Endothelial cell of umbilical vein (primary cell): ENCODE results near the gene NEK4. TPM values are rescaled to one million over a fixed set of nuclear protein-coding genes. Genes with fewer than 3 reads are reported as not detected.

Source experiments
- BruUV-seq: library from RNA; stranded (reverse); fragments of 400-500 nt; replicated peaks from 2 replicates; lab custom pipeline; 2021; lab: Mats Ljungman, UMichigan
- CTCF ChIA-PET: fragments of 300-600, 350-600 bp; sonication (Branson Sonifier 250); formaldehyde crosslinking; loops from one replicate; lab custom pipeline; 2021; ENCODE audit warnings: antibody characterized with exemption, inconsistent platforms; lab: Charles Lee
- POLR2A ChIA-PET: fragments of 300-600, 350-600 bp; sonication (Branson Sonifier 250); formaldehyde crosslinking; loops from one replicate; lab custom pipeline; 2021; ENCODE audit warnings: antibody characterized with exemption, inconsistent platforms; lab: Charles Lee
- DNase-seq: peaks from one replicate; pipeline ENCODE4 v3.0.0-alpha.2; 2011; ENCODE audit warnings: low read depth, low spot score
- FAIRE-seq: peaks from 2 replicates; lab custom pipeline; 2011; peaks lifted over from hg19 to GRCh38; lab: Jason Lieb, UNC
- H2AFZ ChIP-seq: 2 replicates; pipeline ENCODE4 v1.6.0; 2012; ENCODE audit warnings: low read depth, low read length, control low read depth, inconsistent platforms
- H3K27ac ChIP-seq: 2 replicates; pipeline ENCODE4 v1.5.1; 2011; ENCODE audit warnings: low read depth, mild to moderate bottlenecking, control low read depth, low read length, moderate library complexity; ENCODE audit not compliant: insufficient read depth
- H3K27me3 ChIP-seq, 2 experiments: 2 replicates each; pipeline versions ENCODE4 v1.6.0 to v1.6.1; 2011; ENCODE audit warnings: low read length in 2 of 2, mixed read lengths in 1 of 2; ENCODE audit not compliant: control insufficient read depth in 2 of 2, insufficient read depth in 2 of 2
- H3K36me3 ChIP-seq, 2 experiments: 2 replicates in 1 of 2; 3 replicates in 1 of 2; pipeline ENCODE4 v1.5.1; 2011; ENCODE audit warnings: low read length in 2 of 2, mild to moderate bottlenecking in 1 of 2, moderate library complexity in 1 of 2; ENCODE audit not compliant: control insufficient read depth in 2 of 2, insufficient read depth in 2 of 2; ENCODE audit errors: extremely low read depth in 1 of 2
- H3K4me1 ChIP-seq: 3 replicates; pipeline ENCODE4 v1.5.1; 2011; ENCODE audit warnings: mild to moderate bottlenecking, low read length; ENCODE audit not compliant: control insufficient read depth, insufficient read depth; ENCODE audit errors: extremely low read depth
- H3K4me2 ChIP-seq: 2 replicates; pipeline ENCODE4 v1.6.1; 2011; ENCODE audit warnings: low read length, control low read depth, mixed read lengths; ENCODE audit not compliant: insufficient read depth
- H3K4me3 ChIP-seq, 3 experiments: fragments of 200-600 bp in 1 of 3; sonication (generic), shearing (Covaris generic) in 1 of 3; replicated peaks in 1 of 3; 2 replicates each; pipeline ENCODE4 v1.5.1; 2011 to 2016; ENCODE audit warnings: control low read depth in 3 of 3, low read length in 3 of 3, mild to moderate bottlenecking in 2 of 3, inconsistent platforms in 1 of 3, low read depth in 1 of 3, moderate library complexity in 1 of 3; ENCODE audit not compliant: insufficient read depth in 1 of 3
- H3K79me2 ChIP-seq: 2 replicates; pipeline ENCODE4 v1.6.0; 2012; ENCODE audit warnings: low read length, inconsistent platforms; ENCODE audit not compliant: control insufficient read depth, insufficient read depth
- H3K9ac ChIP-seq: replicated peaks from 2 replicates; pipeline ENCODE3; 2011; ENCODE audit warnings: low read length, control low read depth; ENCODE audit not compliant: insufficient read depth; ENCODE audit errors: extremely low read depth
- H3K9me1 ChIP-seq: replicated peaks from 3 replicates; pipeline ENCODE4 v1.6.0; 2011; ENCODE audit warnings: mild to moderate bottlenecking, low read length; ENCODE audit not compliant: control insufficient read depth, insufficient read depth; ENCODE audit errors: extremely low read depth
- H3K9me3 ChIP-seq: replicated peaks from 2 replicates; pipeline ENCODE4 v1.5.1; 2012; ENCODE audit warnings: low read length, inconsistent platforms; ENCODE audit not compliant: control insufficient read depth, insufficient read depth
- H4K20me1 ChIP-seq: replicated peaks from 2 replicates; pipeline ENCODE3; 2011; ENCODE audit warnings: mild to moderate bottlenecking, low read length; ENCODE audit not compliant: control insufficient read depth, insufficient read depth; ENCODE audit errors: extremely low read depth
- FOS ChIP-seq: IDR thresholded peaks from 2 replicates; pipeline ENCODE4 v1.6.1; 2011; ENCODE audit warnings: mild to moderate bottlenecking, low read length, moderate library complexity, borderline replicate concordance; ENCODE audit not compliant: insufficient read depth
- GATA2 ChIP-seq: IDR thresholded peaks from 2 replicates; pipeline ENCODE4 v1.7.0; 2011; ENCODE audit warnings: low read depth, mild to moderate bottlenecking, moderate library complexity, mixed read lengths, low read length; ENCODE audit not compliant: insufficient read length, insufficient read depth
- JUN ChIP-seq: IDR thresholded peaks from 2 replicates; pipeline ENCODE4 v1.6.1; 2011; ENCODE audit warnings: borderline replicate concordance, low read depth; ENCODE audit not compliant: insufficient read length, insufficient read depth
- MYC ChIP-seq: IDR thresholded peaks from one replicate; pipeline ENCODE4 v1.6.1; 2011; ENCODE audit warnings: mild to moderate bottlenecking, low read depth, low read length
- POLR2A ChIP-seq: IDR thresholded peaks from 2 replicates; pipeline ENCODE4 v1.6.1; 2012; ENCODE audit warnings: low read depth, mild to moderate bottlenecking, control low read depth, low read length
- POLR2AphosphoS5 ChIP-seq: IDR thresholded peaks from 2 replicates; pipeline ENCODE4 v1.6.1; 2012; ENCODE audit warnings: low read depth, mild to moderate bottlenecking, control low read depth, low read length, moderate library complexity; ENCODE audit not compliant: insufficient read depth
- dilution Hi-C: fragments of 300-500 bp; cut with MboI; formaldehyde crosslinking; loops from one replicate; pipeline ENCODE4 v1.15.0; 2019; ENCODE audit warnings: low sequenced_read_pairs; ENCODE audit not compliant: extremely low pct_ligation_motif_present
- intact Hi-C: fragments of 100-400 bp; cut with micrococcal nuclease; formaldehyde crosslinking; loops from one replicate; pipeline ENCODE4 v1.10.0; 2022
- polyA plus RNA-seq, 4 experiments: library from polyadenylated mRNA; depleted of rRNA in 3 of 4; stranded (reverse) in 3 of 4; unstranded in 1 of 4; fragments of >200 nt; gene quantifications; 2 replicates each; pipeline versions ENCODE4 v1.2.1 to v1.2.3, GENCODE V29; 2011 to 2012; ENCODE audit warnings: missing spikeins in 1 of 4
- total RNA-seq: library from RNA; stranded (reverse); gene quantifications from 2 replicates; pipeline ENCODE4 v1.2.3, GENCODE V29; 2021
- TF ChIP-seq, protein P1 (sequence below): IDR thresholded peaks from 2 replicates; pipeline ENCODE4 v1.6.1; 2011; ENCODE audit not compliant: insufficient read depth, insufficient read length
- TF ChIP-seq, protein P2 (sequence below), 2 donors: IDR thresholded peaks; 1 replicate in 1 of 2; 2 replicates in 1 of 2; pipeline ENCODE4 v1.5.1; 2011; ENCODE audit warnings: low read length in 2 of 2, mild to moderate bottlenecking in 2 of 2, moderate library complexity in 2 of 2, control low read depth in 1 of 2, inconsistent platforms in 1 of 2, low read depth in 1 of 2; ENCODE audit not compliant: insufficient read depth in 1 of 2; ENCODE audit errors: extremely low read depth in 1 of 2

The NEK4 gene
- total and polyA plus RNA-seq, 2 donors (not counting 3 experiments of a cell fraction or from before 2014, with no cell fraction given), result 4.4 to 20.8 TPM

DNA sequence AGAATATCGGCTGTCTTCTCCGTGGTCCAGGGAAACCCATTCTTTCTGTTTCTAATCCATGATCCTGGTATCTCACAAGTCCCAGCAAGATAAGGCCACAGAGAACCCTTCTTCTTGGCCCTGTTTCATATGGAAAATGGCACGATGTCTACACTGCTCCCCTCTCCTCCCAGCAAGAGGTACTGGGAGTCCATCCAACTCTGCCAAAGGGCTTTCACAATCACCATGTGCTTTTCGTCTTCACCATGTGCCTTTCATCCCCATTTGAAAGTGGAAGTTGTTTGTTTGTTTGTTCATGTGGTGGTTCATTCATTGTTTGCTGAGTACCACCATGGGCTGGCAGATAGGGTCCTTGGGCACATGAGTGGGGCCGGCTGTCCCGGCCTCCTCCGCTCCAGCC, 29.3 kb upstream of the NEK4 start:
- TF ChIP-seq, protein P1, sequence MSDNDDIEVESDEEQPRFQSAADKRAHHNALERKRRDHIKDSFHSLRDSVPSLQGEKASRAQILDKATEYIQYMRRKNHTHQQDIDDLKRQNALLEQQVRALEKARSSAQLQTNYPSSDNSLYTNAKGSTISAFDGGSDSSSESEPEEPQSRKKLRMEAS, result peak; percentile 36
- no peak for TF ChIP-seq JUN

DNA sequence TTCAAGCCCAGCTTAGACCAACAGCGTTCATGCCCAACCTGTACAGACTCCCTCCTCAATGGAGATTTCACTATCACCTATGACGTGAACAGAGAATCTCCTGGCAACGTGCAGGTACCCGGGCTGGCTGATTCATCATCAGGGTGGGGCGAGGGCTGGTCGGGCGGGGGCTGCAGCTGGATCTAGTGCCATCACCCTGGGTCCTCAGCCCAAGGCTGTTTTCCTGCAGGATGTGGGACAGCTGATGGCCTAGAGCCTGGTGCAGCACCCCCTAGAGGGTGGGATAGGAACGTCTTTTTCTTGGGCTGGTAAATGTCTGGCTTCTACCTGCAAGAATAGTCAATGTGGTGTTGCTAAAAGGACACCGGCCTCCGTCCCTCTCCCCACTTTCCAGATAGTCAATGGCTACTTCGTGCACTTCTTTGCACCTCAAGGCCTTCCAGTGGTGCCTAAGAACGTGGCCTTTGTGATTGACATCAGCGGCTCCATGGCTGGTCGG, 28.3 kb upstream of the NEK4 start:
- intact Hi-C loops, result loop anchor here (1.0 kb wide), 1 partner anchor 57 kb away; no protein-coding TSS in a partner anchor
- H3K27ac ChIP-seq, result no peak overlapping the region
- no peaks in the 10 kb centered on the region for H3K9me1 ChIP-seq
- no peak overlapping the region for H3K4me3 ChIP-seq
- H4K20me1 ChIP-seq, result no peaks in the 10 kb centered on the region
- H3K4me1 ChIP-seq, result no peaks in the 10 kb centered on the region
- H3K36me3 ChIP-seq, result no peaks in the 10 kb centered on the region
- H2AFZ ChIP-seq, result no peak overlapping the region
- no peak overlapping the region for H3K9ac ChIP-seq
- no TSS peak for BruUV-seq
- H3K27me3 ChIP-seq, result no peaks in the 10 kb centered on the region
- DNase-seq, result peak; percentile 18
- dilution Hi-C loops, result no loop called here
- ChIA-PET CTCF (interaction anchor here (0.7 to 2.6 kb wide), 14 partner anchors 9 to 57 kb away, joined by 3 to 13 read pairs (median 4); no protein-coding TSS in a partner anchor), POLR2A (no interaction called here)
- H3K9me3 ChIP-seq, result no peaks in the 10 kb centered on the region
- no peak for TF ChIP-seq POLR2AphosphoS5
- TF ChIP-seq, protein P1, result no peak
- no peak for TF ChIP-seq MYC
- no peak for TF ChIP-seq GATA2
- TF ChIP-seq FOS, result no peak
- TF ChIP-seq POLR2A, result no peak
- TF ChIP-seq, protein P2, sequence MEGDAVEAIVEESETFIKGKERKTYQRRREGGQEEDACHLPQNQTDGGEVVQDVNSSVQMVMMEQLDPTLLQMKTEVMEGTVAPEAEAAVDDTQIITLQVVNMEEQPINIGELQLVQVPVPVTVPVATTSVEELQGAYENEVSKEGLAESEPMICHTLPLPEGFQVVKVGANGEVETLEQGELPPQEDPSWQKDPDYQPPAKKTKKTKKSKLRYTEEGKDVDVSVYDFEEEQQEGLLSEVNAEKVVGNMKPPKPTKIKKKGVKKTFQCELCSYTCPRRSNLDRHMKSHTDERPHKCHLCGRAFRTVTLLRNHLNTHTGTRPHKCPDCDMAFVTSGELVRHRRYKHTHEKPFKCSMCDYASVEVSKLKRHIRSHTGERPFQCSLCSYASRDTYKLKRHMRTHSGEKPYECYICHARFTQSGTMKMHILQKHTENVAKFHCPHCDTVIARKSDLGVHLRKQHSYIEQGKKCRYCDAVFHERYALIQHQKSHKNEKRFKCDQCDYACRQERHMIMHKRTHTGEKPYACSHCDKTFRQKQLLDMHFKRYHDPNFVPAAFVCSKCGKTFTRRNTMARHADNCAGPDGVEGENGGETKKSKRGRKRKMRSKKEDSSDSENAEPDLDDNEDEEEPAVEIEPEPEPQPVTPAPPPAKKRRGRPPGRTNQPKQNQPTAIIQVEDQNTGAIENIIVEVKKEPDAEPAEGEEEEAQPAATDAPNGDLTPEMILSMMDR (IDR thresholded peaks at IDR 0.05; ENCODE audit: extremely low read depth in 1 of 2, insufficient read depth in 1 of 2, low read depth in 1 of 2, low read length in 2 of 2), result peak; percentile 57 to 61
- H3K79me2 ChIP-seq, result no peaks in the 10 kb centered on the region
- FAIRE-seq, result no peak
- H3K4me2 ChIP-seq, result no peak overlapping the region

More for the DNA sequence above, 29.3 kb upstream of the NEK4 start:
- intact Hi-C loops, result no loop called here
- DNase-seq (no peak), FAIRE-seq (no peak)
- H3K36me3 ChIP-seq, result no peaks in the 10 kb centered on the region
- dilution Hi-C loops, result no loop called here
- H3K27ac ChIP-seq, result no peak overlapping the region
- H3K9me3 ChIP-seq, result no peaks in the 10 kb centered on the region
- no peak overlapping the region for H2AFZ ChIP-seq
- CTCF ChIA-PET, result interaction anchor here (1.0 to 2.6 kb wide), 4 partner anchors 8 to 32 kb away, joined by 3 to 13 read pairs (median 6); no protein-coding TSS in a partner anchor
- H3K9ac ChIP-seq, result no peak overlapping the region
- no peaks in the 10 kb centered on the region for H4K20me1 ChIP-seq
- no peaks in the 10 kb centered on the region for H3K27me3 ChIP-seq
- no peak overlapping the region for H3K4me2 ChIP-seq
- H3K4me3 ChIP-seq, result no peak overlapping the region
- POLR2A ChIA-PET, result no interaction called here
- no peaks in the 10 kb centered on the region for H3K9me1 ChIP-seq
- H3K4me1 ChIP-seq, result no peaks in the 10 kb centered on the region
- no peaks in the 10 kb centered on the region for H3K79me2 ChIP-seq
- no TSS peak for BruUV-seq
